Measurements from ENCODE around the gene GAN.
"Not testable (repeated sequence)": the region's sequence is repeated elsewhere in the genome, so short reads cannot be mapped to it uniquely, and the experiment has no call there.

The GAN gene

DNA sequence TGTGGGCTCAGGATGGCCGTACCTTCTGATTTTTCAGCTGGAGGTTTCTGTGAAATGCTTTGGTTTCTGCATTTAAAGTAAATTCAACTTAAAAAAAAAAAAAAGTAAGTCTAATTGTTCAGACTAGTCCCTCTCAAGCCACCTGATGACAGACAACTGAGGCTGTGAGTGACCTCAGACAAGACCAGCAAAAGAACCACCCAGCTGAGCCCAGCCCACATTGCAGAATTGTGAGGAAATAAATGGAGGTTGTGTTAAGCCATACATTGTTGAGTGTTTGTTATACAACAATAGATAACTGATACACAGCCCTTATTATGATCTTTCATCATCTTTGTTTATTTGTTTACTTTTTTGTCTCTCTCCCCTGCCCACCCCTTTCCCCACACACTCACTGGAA lies 85.1 kb downstream of the GAN start:
- Histone ChIP-seq H3K27ac (ENCODE audit: low read depth, low read length) (no peak overlapping the region), H3K27me3 (ENCODE audit: insufficient read depth, low read length) (no peaks in the 10 kb centered on the region), H2AFZ (ENCODE audit: low read length, unreplicated experiment) (no peak overlapping the region), H3K79me2 (ENCODE audit: control insufficient read depth, insufficient read depth, low read length, unreplicated experiment) (no peaks in the 10 kb centered on the region), H3K4me3 (ENCODE audit: low read depth, low read length) (no peak overlapping the region), H3K36me3 (ENCODE audit: insufficient read depth, low read length) (no peaks in the 10 kb centered on the region), H3K4me1 (ENCODE audit: control insufficient read depth, insufficient read depth, low read length, unreplicated experiment) (peaks cover 6% of the 10 kb centered on the region)

DNA sequence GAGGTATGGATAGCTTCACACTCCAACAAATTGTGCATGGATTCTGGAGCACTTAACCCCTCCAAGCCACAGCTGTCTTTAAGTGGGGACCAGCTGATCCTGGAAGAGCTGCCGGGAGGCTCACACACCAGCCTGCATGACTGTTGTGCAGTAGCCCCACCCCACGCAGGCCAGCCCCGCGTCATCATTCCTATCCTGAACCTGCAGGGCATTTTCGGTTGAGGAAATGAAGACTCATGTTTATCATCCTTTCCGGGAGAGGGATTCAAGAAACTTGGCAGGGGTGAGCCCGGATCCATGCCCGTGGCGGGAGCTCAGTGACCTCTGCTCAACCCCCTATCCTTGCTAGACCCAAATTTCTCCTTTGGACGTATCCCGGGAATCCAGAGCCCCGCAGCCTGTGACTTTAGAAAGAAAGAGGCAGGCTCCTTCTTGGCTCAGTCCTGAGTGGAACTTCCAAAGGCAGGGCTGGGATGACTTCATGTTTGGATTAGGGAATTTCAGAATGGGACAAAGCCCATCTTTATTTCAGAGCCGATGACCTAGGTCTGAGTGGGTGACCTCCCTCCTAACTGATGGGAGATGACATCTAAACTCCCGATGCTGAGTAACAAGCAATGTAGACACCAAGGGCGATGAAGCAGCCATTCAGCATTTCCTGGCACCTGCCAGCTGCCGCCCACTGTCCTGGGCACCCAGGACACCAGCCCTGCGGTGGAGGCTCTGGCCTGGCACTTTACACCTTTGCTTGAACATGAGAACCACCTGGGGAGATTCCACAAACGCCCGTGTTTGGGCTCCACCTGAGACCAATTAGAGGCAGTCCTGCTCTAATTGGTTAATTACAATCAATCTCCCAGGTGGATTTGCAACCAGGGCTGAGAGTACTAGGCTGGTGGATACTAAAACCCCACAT lies 86.5 kb downstream of the GAN start:
- Histone ChIP-seq H3K4me1 (ENCODE audit: control insufficient read depth, insufficient read depth, low read length, unreplicated experiment) (peaks cover 11% of the 10 kb centered on the region), H3K4me3 (ENCODE audit: low read depth, low read length) (peak overlapping the region; percentile 56), H2AFZ (ENCODE audit: low read length, unreplicated experiment) (peak overlapping the region; percentile 87), H3K79me2 (ENCODE audit: control insufficient read depth, insufficient read depth, low read length, unreplicated experiment) (no peaks in the 10 kb centered on the region), H3K27ac (ENCODE audit: low read depth, low read length) (no peak overlapping the region), H3K27me3 (ENCODE audit: insufficient read depth, low read length) (no peaks in the 10 kb centered on the region), H3K36me3 (ENCODE audit: insufficient read depth, low read length) (no peaks in the 10 kb centered on the region)

DNA sequence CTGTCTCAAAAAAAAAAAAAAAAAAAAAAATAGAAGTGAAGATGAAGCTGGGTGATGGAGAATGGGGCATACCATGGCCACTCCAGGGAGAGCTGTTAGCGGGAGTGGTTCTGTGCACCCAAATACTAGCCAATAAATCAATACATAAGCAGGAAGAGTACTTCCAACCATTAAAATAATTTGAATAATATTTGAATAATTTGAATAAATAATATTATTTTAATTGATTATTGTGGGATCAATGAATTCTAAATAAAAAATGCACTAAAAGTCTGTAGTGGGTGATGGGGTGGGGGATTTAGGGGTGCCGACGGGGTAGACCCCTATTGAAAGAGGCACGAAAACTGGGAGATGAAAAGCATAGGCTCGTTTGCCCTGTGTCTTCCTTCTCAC lies 88.4 kb downstream of the GAN start:
- H3K27ac ChIP-seq (ENCODE audit: low read depth, low read length), result no peak overlapping the region
- no peaks in the 10 kb centered on the region for H3K79me2 ChIP-seq (ENCODE audit: control insufficient read depth, insufficient read depth, low read length, unreplicated experiment)
- peaks cover 11% of the 10 kb centered on the region for H3K4me1 ChIP-seq (ENCODE audit: control insufficient read depth, insufficient read depth, low read length, unreplicated experiment)
- H3K36me3 ChIP-seq (ENCODE audit: insufficient read depth, low read length), result no peaks in the 10 kb centered on the region
- H2AFZ ChIP-seq (ENCODE audit: low read length, unreplicated experiment), result no peak overlapping the region
- no peak overlapping the region for H3K4me3 ChIP-seq (ENCODE audit: low read depth, low read length)
- no peaks in the 10 kb centered on the region for H3K27me3 ChIP-seq (ENCODE audit: insufficient read depth, low read length)

DNA sequence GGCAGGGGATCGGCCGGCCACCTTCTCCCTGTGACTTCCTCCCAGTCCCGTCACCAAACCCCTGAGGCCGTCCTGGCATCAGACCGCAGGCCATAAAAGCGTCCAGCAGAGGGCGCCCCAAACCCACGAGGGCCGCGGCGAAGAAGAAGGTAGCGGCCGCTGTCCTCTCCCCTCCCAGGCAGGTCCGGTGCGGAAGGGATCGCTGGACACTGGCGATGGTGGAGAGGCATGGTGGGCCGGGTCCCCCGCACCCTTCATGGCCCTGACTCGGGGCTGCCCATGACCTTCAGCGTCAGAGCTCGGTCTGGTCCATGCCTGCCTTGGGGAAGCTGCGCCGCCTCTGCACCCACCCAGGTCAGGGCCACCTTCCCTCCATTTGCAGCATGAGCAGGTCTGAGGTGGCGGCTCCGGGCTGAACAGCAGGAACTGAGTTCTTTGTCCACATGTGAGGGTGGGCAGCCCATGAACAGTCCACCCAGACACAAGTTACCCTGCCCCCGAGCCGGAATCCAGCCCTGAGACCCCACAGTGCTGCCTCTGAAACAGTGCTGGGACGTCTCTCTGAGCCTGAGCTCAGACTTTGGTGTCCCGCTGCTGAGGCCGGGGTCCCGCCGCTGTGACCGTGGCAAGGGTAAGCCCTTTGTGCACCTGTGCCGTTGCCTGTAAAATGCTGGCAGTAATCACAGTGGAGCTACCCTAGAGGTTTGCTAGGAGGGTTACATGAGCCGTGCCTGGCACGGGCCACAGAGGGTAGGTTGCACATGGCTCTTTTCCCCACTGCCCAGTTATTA lies 89.0 kb downstream of the GAN start:
- H3K27ac ChIP-seq (ENCODE audit: low read depth, low read length), result no peak overlapping the region
- no peaks in the 10 kb centered on the region for H3K27me3 ChIP-seq (ENCODE audit: insufficient read depth, low read length)
- no peaks in the 10 kb centered on the region for H3K36me3 ChIP-seq (ENCODE audit: insufficient read depth, low read length)
- peaks cover 11% of the 10 kb centered on the region for H3K4me1 ChIP-seq (ENCODE audit: control insufficient read depth, insufficient read depth, low read length, unreplicated experiment)
- peak overlapping the region; percentile 55 for H2AFZ ChIP-seq (ENCODE audit: low read length, unreplicated experiment)
- H3K4me3 ChIP-seq (ENCODE audit: low read depth, low read length), result peak overlapping the region; percentile 61; the same call in 1 of the 2 replicates
- H3K79me2 ChIP-seq (ENCODE audit: control insufficient read depth, insufficient read depth, low read length, unreplicated experiment), result no peaks in the 10 kb centered on the region

DNA sequence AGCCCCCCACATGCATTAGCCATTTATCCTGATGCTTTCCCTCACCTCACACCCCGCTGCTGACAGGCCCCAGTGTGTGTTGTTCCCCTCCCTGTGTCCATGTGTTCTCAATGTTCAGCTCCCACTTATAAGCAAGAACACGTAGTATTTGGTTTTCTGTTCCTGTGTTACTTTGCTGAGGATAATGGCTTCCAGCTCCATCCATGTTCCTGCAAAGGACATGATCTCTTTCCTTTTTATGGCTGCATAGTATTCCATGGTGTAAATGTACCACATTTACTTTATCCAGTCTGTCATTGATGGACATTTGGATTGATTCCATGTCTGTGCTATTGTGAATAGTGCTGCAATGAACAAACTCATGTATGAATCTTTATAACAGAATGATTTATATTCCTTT lies 90.2 kb downstream of the GAN start:
- Histone ChIP-seq H3K4me1 (ENCODE audit: control insufficient read depth, insufficient read depth, low read length, unreplicated experiment) (peaks cover 11% of the 10 kb centered on the region), H3K27ac (ENCODE audit: low read depth, low read length) (peak overlapping the region; percentile 69)
- H3K27me3 ChIP-seq (ENCODE audit: insufficient read depth, low read length); H3K36me3 ChIP-seq (ENCODE audit: insufficient read depth, low read length); H3K4me3 ChIP-seq (ENCODE audit: low read depth, low read length); H2AFZ ChIP-seq (ENCODE audit: low read length, unreplicated experiment); H3K79me2 ChIP-seq (ENCODE audit: control insufficient read depth, insufficient read depth, low read length, unreplicated experiment): not testable (repeated sequence)

DNA sequence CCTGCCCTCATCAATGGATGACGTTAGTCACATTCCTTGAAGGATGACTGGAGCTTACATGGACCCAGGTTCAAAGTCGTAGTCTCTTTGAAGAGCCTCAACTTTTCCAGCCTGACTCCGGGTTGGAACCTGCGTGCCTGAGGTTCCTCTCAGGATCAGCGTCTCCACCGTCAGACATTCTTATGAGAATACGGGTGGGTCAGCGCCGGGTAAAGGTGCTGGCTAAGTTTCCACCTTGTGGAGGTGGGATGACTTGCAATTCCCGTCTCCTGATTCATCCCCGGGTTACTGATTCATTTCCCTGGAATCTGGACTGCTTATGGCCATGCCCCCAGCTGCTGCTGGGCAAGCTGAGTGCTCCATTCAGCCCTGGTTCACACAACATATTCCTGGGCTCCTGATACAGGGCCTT lies 90.9 kb downstream of the GAN start:
- Histone ChIP-seq H3K27ac (ENCODE audit: low read depth, low read length) (peak overlapping the region; percentile 69), H3K36me3 (ENCODE audit: insufficient read depth, low read length) (no peaks in the 10 kb centered on the region), H3K4me3 (ENCODE audit: low read depth, low read length) (no peak overlapping the region), H3K4me1 (ENCODE audit: control insufficient read depth, insufficient read depth, low read length, unreplicated experiment) (peaks cover 11% of the 10 kb centered on the region), H3K79me2 (ENCODE audit: control insufficient read depth, insufficient read depth, low read length, unreplicated experiment) (no peaks in the 10 kb centered on the region), H2AFZ (ENCODE audit: low read length, unreplicated experiment) (no peak overlapping the region), H3K27me3 (ENCODE audit: insufficient read depth, low read length) (no peaks in the 10 kb centered on the region)

DNA sequence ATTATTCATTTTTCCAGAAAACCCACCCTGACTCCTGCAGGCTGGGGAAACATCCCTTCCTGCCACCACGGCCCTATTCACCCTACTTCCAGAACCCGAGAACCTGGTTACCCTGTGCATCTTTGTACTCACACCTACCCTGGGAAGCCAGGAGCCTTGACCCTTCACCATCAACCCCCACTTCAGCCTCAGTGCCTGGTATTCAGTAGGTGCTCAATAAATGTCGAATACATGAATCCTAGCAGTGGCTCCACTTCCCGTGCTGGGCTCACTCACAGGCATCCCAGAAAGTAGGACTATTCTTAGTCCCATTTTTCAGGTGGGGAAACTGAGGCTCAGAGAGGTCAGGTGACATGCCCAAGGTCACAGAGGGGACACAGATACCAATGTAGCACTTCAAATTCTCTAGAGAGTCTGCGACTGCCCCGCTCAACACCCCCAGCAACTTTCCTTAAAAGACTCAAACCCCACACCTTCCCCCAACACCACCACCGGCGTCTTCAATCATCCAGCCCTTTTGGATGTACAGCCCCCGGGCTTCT lies 93.7 kb downstream of the GAN start:
- no peaks in the 10 kb centered on the region for H3K27me3 ChIP-seq (ENCODE audit: insufficient read depth, low read length)
- peaks cover 5% of the 10 kb centered on the region for H3K4me1 ChIP-seq (ENCODE audit: control insufficient read depth, insufficient read depth, low read length, unreplicated experiment)
- no peak overlapping the region for H3K4me3 ChIP-seq (ENCODE audit: low read depth, low read length)
- no peaks in the 10 kb centered on the region for H3K79me2 ChIP-seq (ENCODE audit: control insufficient read depth, insufficient read depth, low read length, unreplicated experiment)
- H3K36me3 ChIP-seq (ENCODE audit: insufficient read depth, low read length), result no peaks in the 10 kb centered on the region
- no peak overlapping the region for H2AFZ ChIP-seq (ENCODE audit: low read length, unreplicated experiment)
- H3K27ac ChIP-seq (ENCODE audit: low read depth, low read length), result no peak overlapping the region

DNA sequence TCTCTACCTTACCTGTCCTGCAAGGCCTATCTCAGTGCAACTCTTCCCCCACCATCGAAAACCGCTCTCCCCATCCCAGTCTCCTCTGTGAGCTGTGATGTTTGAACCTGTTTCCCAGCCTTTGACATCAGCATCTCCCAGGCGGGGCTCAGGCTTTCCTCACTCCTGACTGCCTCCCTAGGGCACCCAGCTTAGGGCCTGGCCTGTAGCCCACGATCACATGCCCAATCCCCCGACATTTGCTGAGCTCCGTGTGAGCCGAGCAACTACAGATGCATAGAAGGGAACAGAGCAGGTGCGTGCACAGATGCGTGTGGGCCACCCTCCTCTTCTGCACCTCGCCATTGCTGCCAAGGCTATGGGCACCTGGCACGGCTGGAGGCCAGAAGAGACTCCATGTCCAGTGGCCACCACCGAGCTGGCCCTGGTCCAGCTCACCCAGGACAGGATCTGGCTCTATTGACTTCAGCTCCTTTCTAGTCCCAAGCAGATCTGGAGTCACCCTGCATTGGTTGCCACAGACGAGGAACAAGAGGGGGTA lies 94.3 kb downstream of the GAN start:
- Histone ChIP-seq H3K27me3 (ENCODE audit: insufficient read depth, low read length) (no peaks in the 10 kb centered on the region), H3K4me1 (ENCODE audit: control insufficient read depth, insufficient read depth, low read length, unreplicated experiment) (peaks cover 5% of the 10 kb centered on the region), H3K79me2 (ENCODE audit: control insufficient read depth, insufficient read depth, low read length, unreplicated experiment) (no peaks in the 10 kb centered on the region), H3K27ac (ENCODE audit: low read depth, low read length) (no peak overlapping the region), H3K4me3 (ENCODE audit: low read depth, low read length) (no peak overlapping the region), H3K36me3 (ENCODE audit: insufficient read depth, low read length) (no peaks in the 10 kb centered on the region), H2AFZ (ENCODE audit: low read length, unreplicated experiment) (no peak overlapping the region)

DNA sequence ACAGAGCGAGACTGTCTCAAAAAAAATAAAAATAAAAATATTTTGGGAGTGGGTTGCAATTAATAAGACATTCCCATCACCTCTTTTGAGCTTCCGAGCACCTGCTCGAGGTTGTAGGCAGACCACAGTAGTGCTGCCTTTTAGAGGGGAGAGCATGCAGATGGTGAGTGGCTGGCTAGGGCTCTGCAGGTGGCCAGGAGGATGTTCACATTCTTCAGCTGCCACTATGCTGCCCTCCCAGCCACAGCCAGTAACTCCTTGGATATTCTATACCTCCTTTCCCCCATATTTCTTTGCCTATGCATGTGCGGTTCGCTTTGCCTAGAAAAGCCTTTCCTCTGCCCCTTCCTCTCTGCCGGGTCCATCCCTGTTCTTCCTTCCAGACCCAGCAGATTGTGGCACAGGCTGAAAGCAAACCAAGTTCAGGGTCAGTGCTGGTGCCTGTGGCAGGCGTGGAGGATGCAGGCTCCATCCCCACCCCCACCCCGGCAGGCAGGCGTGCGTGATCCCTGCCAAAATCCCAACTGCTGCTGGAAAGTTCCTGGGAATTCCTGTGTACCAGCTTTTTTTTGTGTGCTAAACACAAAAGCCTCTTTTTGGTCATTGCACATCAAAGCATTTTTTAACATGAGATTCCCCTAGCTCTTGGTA lies 96.0 kb downstream of the GAN start:
- peaks cover under 1% of the 10 kb centered on the region for H3K4me1 ChIP-seq (ENCODE audit: control insufficient read depth, insufficient read depth, low read length, unreplicated experiment)
- H3K4me3 ChIP-seq (ENCODE audit: low read depth, low read length), result no peak overlapping the region
- H3K27me3 ChIP-seq (ENCODE audit: insufficient read depth, low read length), result no peaks in the 10 kb centered on the region
- H3K36me3 ChIP-seq (ENCODE audit: insufficient read depth, low read length), result no peaks in the 10 kb centered on the region
- no peak overlapping the region for H3K27ac ChIP-seq (ENCODE audit: low read depth, low read length)
- H2AFZ ChIP-seq (ENCODE audit: low read length, unreplicated experiment), result no peak overlapping the region
- no peaks in the 10 kb centered on the region for H3K79me2 ChIP-seq (ENCODE audit: control insufficient read depth, insufficient read depth, low read length, unreplicated experiment)

DNA sequence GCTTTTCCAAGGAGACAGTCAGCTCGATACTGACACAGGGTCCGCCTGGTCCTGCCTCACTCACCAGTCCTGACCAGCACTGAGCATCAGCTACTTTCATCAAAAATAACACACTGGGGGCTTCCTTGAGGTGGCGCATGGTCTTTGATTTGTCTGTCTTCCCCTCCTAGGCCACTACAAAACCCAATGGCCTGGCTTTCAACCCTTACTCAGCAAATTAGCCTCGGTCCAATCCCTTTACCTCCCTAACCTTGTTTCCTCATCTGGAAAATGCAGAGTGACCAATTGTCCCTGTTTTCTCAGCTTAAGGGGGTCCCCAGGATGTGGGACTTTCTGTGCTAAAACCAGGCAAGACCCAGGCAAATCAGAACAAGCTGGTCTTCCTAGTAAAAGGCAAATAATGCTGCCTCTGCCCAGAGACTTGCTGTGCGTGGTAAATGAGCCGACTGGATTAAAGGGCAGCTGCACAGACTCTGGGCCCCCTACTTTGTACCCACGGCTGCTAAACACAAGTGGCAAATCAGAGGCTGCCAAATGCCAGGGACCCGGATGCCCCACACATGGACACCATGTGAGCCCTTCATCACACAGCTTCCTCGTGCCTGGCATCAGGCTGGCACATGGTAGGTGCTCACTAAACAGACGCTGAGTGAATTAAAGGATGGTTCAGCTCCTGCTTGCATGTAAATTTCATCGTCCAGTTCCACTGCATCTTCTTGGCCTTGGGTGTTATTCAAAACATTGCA lies 98.7 kb downstream of the GAN start:
- Histone ChIP-seq H3K79me2 (ENCODE audit: control insufficient read depth, insufficient read depth, low read length, unreplicated experiment) (no peaks in the 10 kb centered on the region), H2AFZ (ENCODE audit: low read length, unreplicated experiment) (no peak overlapping the region), H3K4me3 (ENCODE audit: low read depth, low read length) (no peak overlapping the region), H3K27me3 (ENCODE audit: insufficient read depth, low read length) (no peaks in the 10 kb centered on the region), H3K27ac (ENCODE audit: low read depth, low read length) (no peak overlapping the region), H3K4me1 (ENCODE audit: control insufficient read depth, insufficient read depth, low read length, unreplicated experiment) (no peaks in the 10 kb centered on the region), H3K36me3 (ENCODE audit: insufficient read depth, low read length) (no peaks in the 10 kb centered on the region)

All from ACC112 (cell line).